Activated CD8-positive, alpha-beta memory T cell treated with anti-CD3 and anti-CD28 coated beads, Interleukin-2, amount 50 U/mL, for 24 hours (primary cell): ENCODE results near the gene FMO2.

Experiments
- DNase-seq: peaks from one replicate; pipeline ENCODE4 v3.0.0-alpha.2; 2020; ENCODE audit errors: extremely low read depth

The FMO2 gene

GRCh38 chr1:171174560-171175294, 10.4 kb upstream of the FMO2 start:
- DNase-seq = no peak

GRCh38 chr1:171177261-171177660, 7.8 kb upstream of the FMO2 start:
- no peak for DNase-seq

- DNase-seq = no peak
These were observed 5.5 kb upstream of the FMO2 start for GRCh38 chr1:171179318-171180227.

- no peak for DNase-seq
These were observed 4.4 kb upstream of the FMO2 start for GRCh38 chr1:171180670-171181069.

GRCh38 chr1:171188388-171189266, 3.5 kb downstream of the FMO2 start:
- DNase-seq = no peak

- no peak for DNase-seq
These were observed 6.9 kb downstream of the FMO2 start for GRCh38 chr1:171191992-171192391.

- DNase-seq = no peak
These were observed 10.7 kb downstream of the FMO2 start for GRCh38 chr1:171195767-171196166.

- no peak for DNase-seq
These were observed 11.3 kb downstream of the FMO2 start for GRCh38 chr1:171196351-171196750.

GRCh38 chr1:171198081-171198480, 13.0 kb downstream of the FMO2 start:
- DNase-seq = no peak

GRCh38 chr1:171204296-171204695, 19.2 kb downstream of the FMO2 start:
- no peak for DNase-seq

GRCh38 chr1:171206204-171206977, 21.3 kb downstream of the FMO2 start:
- no peak for DNase-seq

- no peak for DNase-seq
These were observed 21.9 kb downstream of the FMO2 start for GRCh38 chr1:171206978-171207355.

- DNase-seq = no peak
These were observed 22.3 kb downstream of the FMO2 start for GRCh38 chr1:171207377-171207776.

GRCh38 chr1:171210355-171210754, 25.3 kb downstream of the FMO2 start:
- no peak for DNase-seq

GRCh38 chr1:171212607-171213351, 27.7 kb downstream of the FMO2 start:
- no peak for DNase-seq

GRCh38 chr1:171213559-171214454, 28.7 kb downstream of the FMO2 start:
- no peak for DNase-seq

- no peak for DNase-seq
These were observed 32.8 kb downstream of the FMO2 start for GRCh38 chr1:171217658-171218443.

- no peak for DNase-seq
These were observed 33.6 kb downstream of the FMO2 start for GRCh38 chr1:171218661-171219060.
